Measurements from ENCODE around the gene CCND1. TPM values are rescaled to one million over a fixed set of nuclear protein-coding genes. Genes with fewer than 3 reads are reported as not detected.

The CCND1 gene
- polyA plus RNA-seq (2013) = 0.11 TPM

- ChIA-PET POLR2A (no interaction called here), CTCF (interaction anchor here (5.1 to 5.2 kb wide), 2 partner anchors 348 to 540 kb away, joined by 27 to 59 read pairs; partner anchors contain the start of gene MYEOV)
- WGBS (ENCODE audit: insufficient coverage) = 0% methylated on average over 27 of the region's 49 CpGs
- peak; percentile 54 to 74 (median 68) for DNase-seq
- H3K36me3 ChIP-seq (ENCODE audit: control insufficient read depth in 4 of 4, insufficient read depth in 4 of 4, low read length in 3 of 4) = no peaks in the 10 kb centered on the region
- no peaks in the 10 kb centered on the region for H3K9me3 ChIP-seq (ENCODE audit: control extremely low read depth in 1 of 5, control insufficient read depth in 4 of 5, insufficient read depth in 2 of 5, low read depth in 1 of 5, low read length in 4 of 5)
- peaks cover 3 to 79% (median 34%) of the 10 kb centered on the region in 5 experiments for H3K27me3 ChIP-seq (replicated peaks in 2 of 5; ENCODE audit: control insufficient read depth in 4 of 5, insufficient read depth in 5 of 5, low read length in 4 of 5)
- H3K4me1 ChIP-seq (ENCODE audit: control extremely low read depth in 1 of 4, control insufficient read depth in 4 of 4, insufficient read depth in 4 of 4, low read length in 3 of 4) = peaks cover 7 to 67% (median 61%) of the 10 kb centered on the region in 4 experiments
- H3K4me3 ChIP-seq (ENCODE audit: control insufficient read depth in 1 of 7, extremely low read depth in 1 of 7, insufficient read depth in 4 of 7, low read depth in 2 of 7, low read length in 6 of 7) = peak within 1 kb of the TSS; percentile 8 to 74 (median 54)
- no peak within 1 kb of the TSS for H3K27ac ChIP-seq (ENCODE audit: insufficient read depth in 1 of 2, low read depth in 1 of 2, low read length in 2 of 2, poor library complexity in 1 of 2, severe bottlenecking in 2 of 2)
Measured at GRCh38 chr11:69640995-69641581, at the start of gene CCND1. TSS of gene CCND1 (plus strand) at chr11:69641156. CDS start at chr11:69641314, 158 bp downstream.

- POLR2A ChIA-PET = no interaction called here
- Histone ChIP-seq H3K4me3 (ENCODE audit: control insufficient read depth in 1 of 7, extremely low read depth in 1 of 7, insufficient read depth in 4 of 7, low read depth in 2 of 7, low read length in 6 of 7) (no peak overlapping the region), H3K36me3 (ENCODE audit: control insufficient read depth in 4 of 4, insufficient read depth in 4 of 4, low read length in 3 of 4) (no peaks in the 10 kb centered on the region), H3K9me3 (ENCODE audit: control extremely low read depth in 1 of 5, control insufficient read depth in 4 of 5, insufficient read depth in 2 of 5, low read depth in 1 of 5, low read length in 4 of 5) (no peaks in the 10 kb centered on the region), H3K27me3 (replicated peaks in 2 of 5; ENCODE audit: control insufficient read depth in 4 of 5, insufficient read depth in 5 of 5, low read length in 4 of 5) (no peaks in the 10 kb centered on the region), H3K4me1 (ENCODE audit: control extremely low read depth in 1 of 4, control insufficient read depth in 4 of 4, insufficient read depth in 4 of 4, low read length in 3 of 4) (peaks cover 0 to 2% (median under 1%) of the 10 kb centered on the region in 4 experiments), H3K27ac (ENCODE audit: insufficient read depth in 1 of 2, low read depth in 1 of 2, low read length in 2 of 2, poor library complexity in 1 of 2, severe bottlenecking in 2 of 2) (no peak overlapping the region)
- WGBS (ENCODE audit: insufficient coverage) = 98% methylated on average over 31 of the region's 31 CpGs
- DNase-seq = no peak
- CTCF ChIA-PET = no interaction called here
Measured at GRCh38 chr11:69592986-69593650, 47.8 kb upstream of the CCND1 start.

- CTCF ChIA-PET = no interaction called here
- Histone ChIP-seq H3K9me3 (ENCODE audit: control extremely low read depth in 1 of 5, control insufficient read depth in 4 of 5, insufficient read depth in 2 of 5, low read depth in 1 of 5, low read length in 4 of 5) (no peaks in the 10 kb centered on the region), H3K27ac (ENCODE audit: insufficient read depth in 1 of 2, low read depth in 1 of 2, low read length in 2 of 2, poor library complexity in 1 of 2, severe bottlenecking in 2 of 2) (no peak overlapping the region), H3K36me3 (ENCODE audit: control insufficient read depth in 4 of 4, insufficient read depth in 4 of 4, low read length in 3 of 4) (no peaks in the 10 kb centered on the region), H3K4me1 (ENCODE audit: control extremely low read depth in 1 of 4, control insufficient read depth in 4 of 4, insufficient read depth in 4 of 4, low read length in 3 of 4) (peaks cover 0 to 5% (median under 1%) of the 10 kb centered on the region in 4 experiments), H3K27me3 (replicated peaks in 2 of 5; ENCODE audit: control insufficient read depth in 4 of 5, insufficient read depth in 5 of 5, low read length in 4 of 5) (no peaks in the 10 kb centered on the region), H3K4me3 (ENCODE audit: control insufficient read depth in 1 of 7, extremely low read depth in 1 of 7, insufficient read depth in 4 of 7, low read depth in 2 of 7, low read length in 6 of 7) (no peak overlapping the region)
- 98% methylated on average over 5 of the region's 6 CpGs for WGBS (ENCODE audit: insufficient coverage)
- peak in 1 of 3 donors; percentile 10 for DNase-seq
- POLR2A ChIA-PET = no interaction called here
Measured at GRCh38 chr11:69593851-69594250, 47.1 kb upstream of the CCND1 start.

GRCh38 chr11:69594481-69594880, 46.5 kb upstream of the CCND1 start:
- 91% methylated on average over 10 of the region's 11 CpGs for WGBS (ENCODE audit: insufficient coverage)
- peaks cover 0 to 5% (median under 1%) of the 10 kb centered on the region in 4 experiments for H3K4me1 ChIP-seq (ENCODE audit: control extremely low read depth in 1 of 4, control insufficient read depth in 4 of 4, insufficient read depth in 4 of 4, low read length in 3 of 4)

GRCh38 chr11:69595805-69596665, 44.9 kb upstream of the CCND1 start:
- H3K4me1 ChIP-seq (ENCODE audit: control extremely low read depth in 1 of 4, control insufficient read depth in 4 of 4, insufficient read depth in 4 of 4, low read length in 3 of 4) = peaks cover 0 to 5% (median under 1%) of the 10 kb centered on the region in 4 experiments
- 70% methylated on average over 15 of the region's 18 CpGs for WGBS (ENCODE audit: insufficient coverage)
- H3K4me3 ChIP-seq (ENCODE audit: control insufficient read depth in 1 of 7, extremely low read depth in 1 of 7, insufficient read depth in 4 of 7, low read depth in 2 of 7, low read length in 6 of 7) = no peak overlapping the region
- H3K36me3 ChIP-seq (ENCODE audit: control insufficient read depth in 4 of 4, insufficient read depth in 4 of 4, low read length in 3 of 4) = no peaks in the 10 kb centered on the region
- H3K9me3 ChIP-seq (ENCODE audit: control extremely low read depth in 1 of 5, control insufficient read depth in 4 of 5, insufficient read depth in 2 of 5, low read depth in 1 of 5, low read length in 4 of 5) = no peaks in the 10 kb centered on the region
- no peak for DNase-seq
- H3K27me3 ChIP-seq (replicated peaks in 2 of 5; ENCODE audit: control insufficient read depth in 4 of 5, insufficient read depth in 5 of 5, low read length in 4 of 5) = peaks cover 0 to 2% (median 0%) of the 10 kb centered on the region in 5 experiments
- H3K27ac ChIP-seq (ENCODE audit: insufficient read depth in 1 of 2, low read depth in 1 of 2, low read length in 2 of 2, poor library complexity in 1 of 2, severe bottlenecking in 2 of 2) = no peak overlapping the region
- POLR2A ChIA-PET = no interaction called here
- CTCF ChIA-PET = no interaction called here

More at GRCh38 chr11:69594481-69594880, 46.5 kb upstream of the CCND1 start:
- H3K9me3 ChIP-seq (ENCODE audit: control extremely low read depth in 1 of 5, control insufficient read depth in 4 of 5, insufficient read depth in 2 of 5, low read depth in 1 of 5, low read length in 4 of 5) = no peaks in the 10 kb centered on the region
- no peak overlapping the region for H3K27ac ChIP-seq (ENCODE audit: insufficient read depth in 1 of 2, low read depth in 1 of 2, low read length in 2 of 2, poor library complexity in 1 of 2, severe bottlenecking in 2 of 2)
- H3K27me3 ChIP-seq (replicated peaks in 2 of 5; ENCODE audit: control insufficient read depth in 4 of 5, insufficient read depth in 5 of 5, low read length in 4 of 5) = no peaks in the 10 kb centered on the region
- POLR2A ChIA-PET = no interaction called here
- CTCF ChIA-PET = no interaction called here
- H3K36me3 ChIP-seq (ENCODE audit: control insufficient read depth in 4 of 4, insufficient read depth in 4 of 4, low read length in 3 of 4) = no peaks in the 10 kb centered on the region
- DNase-seq = no peak
- H3K4me3 ChIP-seq (ENCODE audit: control insufficient read depth in 1 of 7, extremely low read depth in 1 of 7, insufficient read depth in 4 of 7, low read depth in 2 of 7, low read length in 6 of 7) = no peak overlapping the region

GRCh38 chr11:69598147-69598546, 42.8 kb upstream of the CCND1 start:
- DNase-seq = peak; percentile 10 to 21 (median 21)

More at GRCh38 chr11:69598147-69598546, 42.8 kb upstream of the CCND1 start:
- Histone ChIP-seq H3K27ac (ENCODE audit: insufficient read depth in 1 of 2, low read depth in 1 of 2, low read length in 2 of 2, poor library complexity in 1 of 2, severe bottlenecking in 2 of 2) (no peak overlapping the region), H3K27me3 (replicated peaks in 2 of 5; ENCODE audit: control insufficient read depth in 4 of 5, insufficient read depth in 5 of 5, low read length in 4 of 5) (peaks cover 0 to 3% (median 0%) of the 10 kb centered on the region in 5 experiments), H3K4me1 (ENCODE audit: control extremely low read depth in 1 of 4, control insufficient read depth in 4 of 4, insufficient read depth in 4 of 4, low read length in 3 of 4) (peaks cover 0 to 5% (median under 1%) of the 10 kb centered on the region in 4 experiments), H3K4me3 (ENCODE audit: control insufficient read depth in 1 of 7, extremely low read depth in 1 of 7, insufficient read depth in 4 of 7, low read depth in 2 of 7, low read length in 6 of 7) (no peak overlapping the region), H3K36me3 (ENCODE audit: control insufficient read depth in 4 of 4, insufficient read depth in 4 of 4, low read length in 3 of 4) (no peaks in the 10 kb centered on the region), H3K9me3 (ENCODE audit: control extremely low read depth in 1 of 5, control insufficient read depth in 4 of 5, insufficient read depth in 2 of 5, low read depth in 1 of 5, low read length in 4 of 5) (peaks cover 0 to 5% (median 0%) of the 10 kb centered on the region in 5 experiments)
- CTCF ChIA-PET = interaction anchor here (1.7 to 2.0 kb wide), 2 partner anchors 9 to 305 kb away, joined by 4 to 9 read pairs; no protein-coding TSS in a partner anchor
- POLR2A ChIA-PET = interaction anchor here (1.2 kb wide), 1 partner anchor 22 kb away, joined by 4 read pairs; no protein-coding TSS in a partner anchor
- 60% methylated on average over 4 of the region's 5 CpGs for WGBS (ENCODE audit: insufficient coverage)

All from common myeloid progenitor, CD34-positive (primary cell).